Gastroesophageal sphincter (tissue), 4 donors: ENCODE data around the gene ACSM2A. TPM values are rescaled to one million over a fixed set of nuclear protein-coding genes. Genes with fewer than 3 reads are reported as not detected.

Source experiments
- ATAC-seq: fragments of 150-250 bp; one replicate; pipeline ENCODE4 v1.9.1; 2016; ENCODE audit warnings: mild to moderate bottlenecking, moderate library complexity
- H3K27ac ChIP-seq, 4 donors: fragments of 200-600 bp; sonication (generic) in 3 of 4; 1 replicate in 3 of 4; 2 replicates in 1 of 4; pipeline ENCODE4 v1.5.1; 2016 to 2019
- H3K27me3 ChIP-seq: fragments of 200-600 bp; sonication (generic); one replicate; pipeline ENCODE4 v1.5.1; 2019
- H3K36me3 ChIP-seq, 2 donors: fragments of 200-600 bp; sonication (generic); one replicate each; pipeline ENCODE4 v1.5.1; 2019; ENCODE audit warnings: control low read depth in 1 of 2
- H3K4me1 ChIP-seq, 3 donors: fragments of 200-600 bp; sonication (generic); 1 replicate in 2 of 3; 2 replicates in 1 of 3; pipeline ENCODE4 v1.5.1; 2016 to 2019; ENCODE audit warnings: control low read depth in 2 of 3
- H3K4me3 ChIP-seq, 2 donors: fragments of 200-600 bp; sonication (generic); one replicate each; pipeline ENCODE4 v1.5.1; 2019; ENCODE audit warnings: mild to moderate bottlenecking in 1 of 2, moderate library complexity in 1 of 2
- H3K9me3 ChIP-seq, 3 donors: fragments of 200-600 bp; sonication (generic); one replicate each; pipeline ENCODE4 v1.5.1; 2017 to 2019; ENCODE audit warnings: control low read depth in 2 of 3
- EP300 ChIP-seq: sonication (generic); formaldehyde crosslinking; IDR thresholded peaks from one replicate; pipeline ENCODE4 v1.6.1; 2017; ENCODE audit warnings: antibody characterized with exemption, mild to moderate bottlenecking
- POLR2A ChIP-seq, 2 donors: fragments of 450-650 bp; IDR thresholded peaks; one replicate each; pipeline ENCODE4 v1.6.1; 2017; ENCODE audit warnings: antibody characterized with exemption in 2 of 2, mild to moderate bottlenecking in 2 of 2, moderate library complexity in 1 of 2
- POLR2AphosphoS5 ChIP-seq: sonication (generic); formaldehyde crosslinking; IDR thresholded peaks from one replicate; pipeline ENCODE4 v1.6.1; 2017; ENCODE audit warnings: antibody characterized with exemption
- WGBS, 2 donors: methylation state at CpG; one replicate each; pipeline ENCODE4 v1.1.5; 2018; ENCODE audit warnings: low coverage in 1 of 2; 5-methylcytosine and 5-hydroxymethylcytosine counted together
- total RNA-seq, 4 donors: library from RNA; depleted of rRNA; stranded (reverse); fragments of >200 nt; gene quantifications; one replicate each; pipeline ENCODE4 v1.1.0, GENCODE V29; 2016
- TF ChIP-seq, protein P1 (sequence below), 4 experiments: fragments of 200-600 bp in 2 of 4; fragments of 450-650 bp in 2 of 4; sonication (generic) in 1 of 4; IDR thresholded peaks; one replicate each; pipeline ENCODE4 v1.5.1; 2017 to 2019; ENCODE audit warnings: antibody characterized with exemption in 4 of 4, mild to moderate bottlenecking in 2 of 4, moderate library complexity in 2 of 4

The ACSM2A gene
- total RNA-seq, 4 donors from 2014 or later, result 0.15 TPM; not detected in 3

DNA sequence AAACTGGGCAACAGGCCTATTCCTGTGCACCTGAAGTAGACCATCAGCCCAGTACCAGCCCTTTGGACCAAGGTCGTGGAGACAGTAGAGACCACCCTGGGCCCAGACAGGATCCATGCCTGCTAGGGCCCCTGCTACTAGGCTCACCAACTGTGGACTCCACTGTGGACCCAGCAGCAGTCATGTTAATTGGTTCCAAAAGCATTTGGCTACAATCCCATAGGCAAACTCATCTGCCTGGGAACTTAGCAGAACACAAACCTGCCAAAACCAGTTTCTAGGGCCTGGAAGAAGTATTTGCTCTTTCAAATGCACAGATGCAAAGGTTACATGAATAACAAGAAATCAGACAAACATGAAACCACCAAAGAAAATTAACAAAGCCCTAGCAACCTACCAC lies 53.1 kb downstream of the ACSM2A start:
- H3K27ac ChIP-seq, result no peak overlapping the region
- H3K9me3 ChIP-seq, result peaks cover 0 to 18% (median 0%) of the 10 kb centered on the region in 3 donors
- no peak overlapping the region for H3K4me3 ChIP-seq
- H3K27me3 ChIP-seq, result no peaks in the 10 kb centered on the region
- WGBS, 2 donors, result no CpG with 5 or more reads among the region's 1 CpG
- TF ChIP-seq, protein P1, sequence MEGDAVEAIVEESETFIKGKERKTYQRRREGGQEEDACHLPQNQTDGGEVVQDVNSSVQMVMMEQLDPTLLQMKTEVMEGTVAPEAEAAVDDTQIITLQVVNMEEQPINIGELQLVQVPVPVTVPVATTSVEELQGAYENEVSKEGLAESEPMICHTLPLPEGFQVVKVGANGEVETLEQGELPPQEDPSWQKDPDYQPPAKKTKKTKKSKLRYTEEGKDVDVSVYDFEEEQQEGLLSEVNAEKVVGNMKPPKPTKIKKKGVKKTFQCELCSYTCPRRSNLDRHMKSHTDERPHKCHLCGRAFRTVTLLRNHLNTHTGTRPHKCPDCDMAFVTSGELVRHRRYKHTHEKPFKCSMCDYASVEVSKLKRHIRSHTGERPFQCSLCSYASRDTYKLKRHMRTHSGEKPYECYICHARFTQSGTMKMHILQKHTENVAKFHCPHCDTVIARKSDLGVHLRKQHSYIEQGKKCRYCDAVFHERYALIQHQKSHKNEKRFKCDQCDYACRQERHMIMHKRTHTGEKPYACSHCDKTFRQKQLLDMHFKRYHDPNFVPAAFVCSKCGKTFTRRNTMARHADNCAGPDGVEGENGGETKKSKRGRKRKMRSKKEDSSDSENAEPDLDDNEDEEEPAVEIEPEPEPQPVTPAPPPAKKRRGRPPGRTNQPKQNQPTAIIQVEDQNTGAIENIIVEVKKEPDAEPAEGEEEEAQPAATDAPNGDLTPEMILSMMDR (IDR thresholded peaks at IDR 0.05), result no peak
- no peak for TF ChIP-seq EP300
- TF ChIP-seq POLR2AphosphoS5, result no peak
- TF ChIP-seq POLR2A (IDR thresholded peaks at IDR 0.05), result no peak
- H3K36me3 ChIP-seq, result no peaks in the 10 kb centered on the region
- no peak for ATAC-seq
- no peaks in the 10 kb centered on the region for H3K4me1 ChIP-seq

DNA sequence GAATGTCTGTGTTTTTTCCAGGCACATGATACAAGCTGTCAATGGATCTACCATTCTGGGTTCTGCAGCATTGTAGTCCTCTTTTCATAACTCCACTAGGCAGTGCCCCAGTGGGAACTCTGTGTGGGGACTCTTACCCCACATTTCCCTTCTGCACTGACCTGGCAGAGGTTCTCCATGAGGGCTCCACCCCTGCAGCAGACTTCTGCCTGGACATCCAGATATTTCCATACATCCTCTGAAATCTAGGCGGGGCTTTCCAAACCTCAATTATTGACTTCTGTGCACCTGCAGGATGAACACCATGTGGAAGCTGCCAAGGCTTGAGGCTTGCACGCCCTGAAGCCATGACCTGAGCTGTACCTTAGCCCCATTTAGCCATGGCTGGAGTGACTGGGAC lies 56.0 kb downstream of the ACSM2A start:
- no peak for ATAC-seq
- 75 to 100% methylated on average over 1 of the region's 2 CpGs for WGBS, 2 donors
- Histone ChIP-seq H3K4me3 (no peak overlapping the region), H3K9me3 (peaks cover 0 to 18% (median 0%) of the 10 kb centered on the region in 3 donors), H3K36me3 (no peaks in the 10 kb centered on the region), H3K27me3 (no peaks in the 10 kb centered on the region), H3K27ac (no peak overlapping the region), H3K4me1 (no peaks in the 10 kb centered on the region)
- TF ChIP-seq, protein P1 (IDR thresholded peaks at IDR 0.05), result no peak
- TF ChIP-seq POLR2AphosphoS5 (no peak), POLR2A (IDR thresholded peaks at IDR 0.05) (no peak), EP300 (no peak)

DNA sequence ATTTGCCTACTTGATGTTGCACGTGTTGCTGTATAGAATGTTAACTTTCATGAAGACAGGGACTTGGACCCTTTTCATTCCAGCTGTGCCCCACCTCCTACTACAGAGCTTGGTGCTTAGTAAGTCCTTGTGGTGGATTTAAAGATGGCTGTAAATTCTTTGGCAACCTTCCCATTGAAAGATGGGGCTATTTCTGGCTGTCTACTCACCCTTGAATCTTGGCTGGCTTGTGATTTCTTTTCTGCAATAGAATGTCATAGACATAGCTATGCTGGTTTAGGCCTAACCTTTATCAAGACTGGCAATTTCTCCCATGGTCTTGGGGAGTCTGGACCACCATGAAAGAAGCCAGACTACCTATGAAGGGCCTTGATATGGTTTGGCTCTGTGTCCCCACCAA lies 59.0 kb downstream of the ACSM2A start:
- no peak for ATAC-seq
- Histone ChIP-seq H3K27me3 (peaks cover 5% of the 10 kb centered on the region), H3K4me3 (no peak overlapping the region), H3K27ac (no peak overlapping the region), H3K4me1 (no peaks in the 10 kb centered on the region), H3K36me3 (no peaks in the 10 kb centered on the region), H3K9me3 (peaks cover 0 to 10% (median 0%) of the 10 kb centered on the region in 3 donors)
- WGBS, 2 donors, result 71% methylated on average over 1 of the region's 1 CpG; no CpG with 5 or more reads in 1 of the 2 donors
- TF ChIP-seq POLR2A (IDR thresholded peaks at IDR 0.05), result no peak
- no peak for TF ChIP-seq POLR2AphosphoS5
- TF ChIP-seq EP300, result no peak
- TF ChIP-seq, protein P1 (IDR thresholded peaks at IDR 0.05), result no peak

DNA sequence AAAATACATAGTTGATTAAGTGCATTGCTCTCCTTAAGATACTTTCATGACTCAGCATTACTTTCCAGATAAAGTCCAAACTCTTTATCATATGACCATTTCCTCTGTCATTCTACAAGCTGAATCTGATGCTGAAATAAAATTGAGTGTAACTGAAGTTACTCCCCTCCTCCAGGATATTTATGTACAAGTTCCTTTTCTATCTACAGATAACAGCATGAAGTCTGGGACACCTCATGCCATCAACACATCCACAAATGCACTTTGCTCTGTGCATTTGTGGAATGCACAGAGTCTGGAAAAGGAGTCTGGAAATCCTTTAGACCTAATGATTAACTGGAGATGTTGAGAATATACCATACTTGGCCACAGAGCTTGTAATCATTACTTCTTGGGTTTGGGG lies 64.4 kb downstream of the ACSM2A start:
- TF ChIP-seq, protein P1 (IDR thresholded peaks at IDR 0.05), result no peak
- TF ChIP-seq EP300, result no peak
- TF ChIP-seq POLR2A (IDR thresholded peaks at IDR 0.05), result no peak
- no peak for TF ChIP-seq POLR2AphosphoS5
- ATAC-seq, result no peak

DNA sequence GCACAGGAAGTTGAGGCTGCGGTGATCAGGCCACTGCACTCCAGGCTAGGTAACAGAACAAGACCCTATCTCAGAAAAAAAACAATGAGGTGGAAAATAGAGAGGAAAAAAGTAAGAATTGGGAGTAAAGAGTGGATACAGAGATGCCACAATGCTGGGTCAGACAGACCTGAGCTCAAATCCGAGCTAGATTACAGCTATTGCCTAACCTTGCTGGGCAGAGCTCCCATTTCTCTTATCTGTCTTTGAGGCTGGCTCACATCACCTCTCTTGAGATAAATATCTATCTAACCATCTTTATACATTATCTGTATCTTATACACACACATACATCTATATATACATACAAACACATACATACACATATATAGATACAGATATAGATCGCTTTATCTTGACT lies 65.8 kb downstream of the ACSM2A start:
- H3K4me3 ChIP-seq, result no peak overlapping the region
- H3K36me3 ChIP-seq, result no peaks in the 10 kb centered on the region
- H3K9me3 ChIP-seq, result no peaks in the 10 kb centered on the region
- H3K4me1 ChIP-seq, result no peaks in the 10 kb centered on the region
- peaks cover 5% of the 10 kb centered on the region for H3K27me3 ChIP-seq
- 67 to 78% methylated on average over 3 of the region's 3 CpGs for WGBS, 2 donors
- no peak for ATAC-seq
- no peak overlapping the region for H3K27ac ChIP-seq
- TF ChIP-seq, protein P1 (IDR thresholded peaks at IDR 0.05), result no peak
- TF ChIP-seq POLR2AphosphoS5 (no peak), EP300 (no peak), POLR2A (IDR thresholded peaks at IDR 0.05) (no peak)

More for the DNA sequence above, 64.4 kb downstream of the ACSM2A start:
- Histone ChIP-seq H3K4me1 (no peaks in the 10 kb centered on the region), H3K36me3 (no peaks in the 10 kb centered on the region), H3K27ac (no peak overlapping the region), H3K4me3 (no peak overlapping the region), H3K9me3 (no peaks in the 10 kb centered on the region), H3K27me3 (peaks cover 5% of the 10 kb centered on the region)
